Lung (tissue), 12 donors: Measurements from ENCODE around the gene KIAA1671. TPM values are rescaled to one million over a fixed set of nuclear protein-coding genes. Genes with fewer than 3 reads are reported as not detected.
"Not testable (repeated sequence)": the region's sequence is repeated elsewhere in the genome, so short reads cannot be mapped to it uniquely, and the experiment has no call there.

Experiments
- ATAC-seq: fragments of 200-7000 bp; cut with Tn5 transposase; one replicate; pipeline ENCODE4 v1.9.1; 2020; ENCODE audit warnings: moderate number of reproducible peaks; ENCODE audit not compliant: insufficient read depth, low FRiP score
- DNase-seq, 3 donors: peaks; one replicate each; pipeline ENCODE4 v3.0.0-alpha.2; 2013 to 2017
- H3K27ac ChIP-seq, 2 donors: one replicate each; pipeline ENCODE4 v1.5.1; 2013; ENCODE audit warnings: mild to moderate bottlenecking in 2 of 2, moderate library complexity in 2 of 2, control low read depth in 1 of 2, inconsistent platforms in 1 of 2, low read depth in 1 of 2, low read length in 1 of 2
- H3K27me3 ChIP-seq, 3 donors: one replicate each; pipeline ENCODE4 v1.5.1; 2013; ENCODE audit warnings: low read length in 2 of 3; ENCODE audit not compliant: control insufficient read depth in 3 of 3, insufficient read depth in 3 of 3
- H3K36me3 ChIP-seq, 4 donors: one replicate each; pipeline ENCODE4 v1.5.1; 2013; ENCODE audit warnings: low read length in 4 of 4, mild to moderate bottlenecking in 1 of 4, moderate library complexity in 1 of 4; ENCODE audit not compliant: control insufficient read depth in 4 of 4, insufficient read depth in 4 of 4
- H3K4me1 ChIP-seq, 5 donors: one replicate each; pipeline ENCODE4 v1.5.1; 2013; ENCODE audit warnings: low read length in 5 of 5, mild to moderate bottlenecking in 2 of 5, moderate library complexity in 1 of 5; ENCODE audit not compliant: control insufficient read depth in 5 of 5, insufficient read depth in 5 of 5
- H3K4me3 ChIP-seq: one replicate; pipeline ENCODE4 v1.5.1; 2013; ENCODE audit warnings: mild to moderate bottlenecking, control low read depth, moderate library complexity
- H3K9ac ChIP-seq, 2 donors: one replicate each; pipeline ENCODE4 v1.5.1; 2013; ENCODE audit warnings: low read length in 2 of 2, control low read depth in 1 of 2; ENCODE audit not compliant: insufficient read depth in 1 of 2
- H3K9me3 ChIP-seq, 4 donors: one replicate each; pipeline ENCODE4 v1.5.1; 2013; ENCODE audit warnings: low read length in 3 of 4, mild to moderate bottlenecking in 1 of 4, moderate library complexity in 1 of 4; ENCODE audit not compliant: control insufficient read depth in 4 of 4, insufficient read depth in 3 of 4
- WGBS, 2 donors: extraction: QIAGEN DNeasy Blood & Tissue Kit; methylation state at CpG; one replicate each; pipeline ENCODE4 v1.1.7; 2013; 5-methylcytosine and 5-hydroxymethylcytosine counted together
- polyA plus RNA-seq, 2 donors: library from polyadenylated mRNA; stranded (reverse); fragments of 200-250 nt; gene quantifications; one replicate each; pipeline ENCODE4 v1.2.1, GENCODE V29; 2013
- total RNA-seq, 2 donors: library from RNA; depleted of rRNA in 1 of 2; stranded (reverse); fragments of >200 nt in 1 of 2; gene quantifications; one replicate each; pipeline ENCODE4 v1.2.1, GENCODE V29; 2014 to 2021
- TF ChIP-seq, protein P1 (sequence below): IDR thresholded peaks from 2 replicates; pipeline ENCODE4 v1.5.1; 2012; ENCODE audit warnings: mild to moderate bottlenecking; ENCODE audit errors: control extremely low read depth, extremely low read depth
- donor health status: control.
- donor health status: control.
- donor health status: Bipolar disorder and iron deficiency.
- donor health status: healthy.
- donor health status: DM: yes; HTN: yes; CAD: no.

KIAA1671 gene
- total and polyA plus RNA-seq, 4 donors, result 7.6 to 44.6 (median 24.0) TPM

DNA sequence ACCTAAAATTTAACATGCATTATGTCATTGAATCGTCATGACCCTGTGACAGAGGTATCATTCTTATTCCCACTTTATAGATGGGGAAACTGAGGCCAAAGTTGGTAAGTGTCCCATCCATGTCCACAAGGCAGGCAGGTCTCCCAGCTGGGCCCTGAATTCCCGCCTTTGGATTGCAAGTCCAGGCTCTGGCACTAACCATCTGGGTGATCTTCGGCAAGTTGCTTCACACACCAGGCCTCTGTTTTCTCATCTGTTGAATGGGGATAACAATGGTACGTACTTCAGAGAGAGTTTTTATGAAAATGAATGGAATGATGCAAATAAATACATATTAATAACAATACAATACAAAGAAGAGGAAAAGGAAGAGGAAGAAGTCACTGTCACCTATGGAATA is 250.6 kb downstream of the KIAA1671 start:
- H3K27me3 ChIP-seq, result no peaks in the 10 kb centered on the region
- no peak for DNase-seq
- TF ChIP-seq, protein P1, sequence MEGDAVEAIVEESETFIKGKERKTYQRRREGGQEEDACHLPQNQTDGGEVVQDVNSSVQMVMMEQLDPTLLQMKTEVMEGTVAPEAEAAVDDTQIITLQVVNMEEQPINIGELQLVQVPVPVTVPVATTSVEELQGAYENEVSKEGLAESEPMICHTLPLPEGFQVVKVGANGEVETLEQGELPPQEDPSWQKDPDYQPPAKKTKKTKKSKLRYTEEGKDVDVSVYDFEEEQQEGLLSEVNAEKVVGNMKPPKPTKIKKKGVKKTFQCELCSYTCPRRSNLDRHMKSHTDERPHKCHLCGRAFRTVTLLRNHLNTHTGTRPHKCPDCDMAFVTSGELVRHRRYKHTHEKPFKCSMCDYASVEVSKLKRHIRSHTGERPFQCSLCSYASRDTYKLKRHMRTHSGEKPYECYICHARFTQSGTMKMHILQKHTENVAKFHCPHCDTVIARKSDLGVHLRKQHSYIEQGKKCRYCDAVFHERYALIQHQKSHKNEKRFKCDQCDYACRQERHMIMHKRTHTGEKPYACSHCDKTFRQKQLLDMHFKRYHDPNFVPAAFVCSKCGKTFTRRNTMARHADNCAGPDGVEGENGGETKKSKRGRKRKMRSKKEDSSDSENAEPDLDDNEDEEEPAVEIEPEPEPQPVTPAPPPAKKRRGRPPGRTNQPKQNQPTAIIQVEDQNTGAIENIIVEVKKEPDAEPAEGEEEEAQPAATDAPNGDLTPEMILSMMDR, result no peak
- no peaks in the 10 kb centered on the region for H3K4me1 ChIP-seq
- H3K4me3 ChIP-seq, result no peak overlapping the region
- H3K36me3 ChIP-seq, result peaks cover 0 to 10% (median 0%) of the 10 kb centered on the region in 4 donors
- 91 to 94% methylated on average over 4 of the region's 4 CpGs for WGBS, 2 donors
- no peaks in the 10 kb centered on the region for H3K9me3 ChIP-seq
- no peak for ATAC-seq
- no peak overlapping the region for H3K27ac ChIP-seq
- H3K9ac ChIP-seq, result no peak overlapping the region

DNA sequence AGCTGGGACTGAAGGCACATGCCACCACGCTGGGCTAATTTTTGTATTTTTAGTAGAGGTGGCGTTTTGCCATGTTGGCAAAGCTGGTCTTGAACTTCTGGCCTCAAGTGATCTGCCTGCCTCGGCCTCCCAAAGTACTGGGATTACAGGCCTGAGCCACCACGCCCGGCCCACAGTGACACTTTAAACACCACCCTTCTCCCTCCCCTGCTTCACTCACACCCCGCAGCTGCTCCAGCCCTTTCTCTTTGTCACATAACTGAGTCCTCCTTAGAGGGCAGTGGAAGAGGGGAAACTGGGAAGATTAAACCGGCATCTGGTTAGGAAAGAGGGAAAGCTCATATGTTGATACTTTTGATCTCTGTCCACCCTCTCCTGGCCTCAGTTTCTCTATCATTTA is 252.0 kb downstream of the KIAA1671 start:
- ATAC-seq, H3K36me3 ChIP-seq, H3K27me3 ChIP-seq, H3K9me3 ChIP-seq, H3K4me1 ChIP-seq, H3K4me3 ChIP-seq, H3K27ac ChIP-seq, DNase-seq, H3K9ac ChIP-seq: not testable (repeated sequence)
- 87 to 91% methylated on average over 7 of the region's 7 CpGs for WGBS, 2 donors

DNA sequence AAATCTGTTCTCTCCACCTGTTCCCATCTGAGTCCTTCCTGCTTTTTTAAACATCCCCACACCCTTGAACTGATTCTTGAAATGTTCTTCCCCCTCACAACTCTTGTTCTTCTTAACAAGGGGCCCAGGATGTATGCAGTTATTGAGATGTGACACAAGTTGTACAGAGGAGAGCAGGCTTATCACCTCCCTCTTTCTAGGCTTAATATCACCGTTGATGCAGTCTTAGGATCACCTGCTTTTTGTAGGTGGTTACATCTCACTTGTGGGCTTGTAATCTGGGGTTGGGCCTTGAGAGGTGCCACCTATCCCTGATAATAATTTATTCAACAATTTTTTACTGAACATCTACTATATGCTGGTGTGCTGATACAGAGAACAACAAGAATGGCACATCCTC is 253.3 kb downstream of the KIAA1671 start:
- Histone ChIP-seq H3K9ac (no peak overlapping the region), H3K27me3 (no peaks in the 10 kb centered on the region), H3K9me3 (no peaks in the 10 kb centered on the region), H3K4me1 (no peaks in the 10 kb centered on the region), H3K4me3 (no peak overlapping the region), H3K36me3 (peaks cover 0 to 8% (median 0%) of the 10 kb centered on the region in 4 donors), H3K27ac (no peak overlapping the region)
- DNase-seq, result no peak
- WGBS, 2 donors, result 94 to 97% methylated on average over 1 of the region's 1 CpG
- ATAC-seq, result no peak
- TF ChIP-seq, protein P1, result no peak

DNA sequence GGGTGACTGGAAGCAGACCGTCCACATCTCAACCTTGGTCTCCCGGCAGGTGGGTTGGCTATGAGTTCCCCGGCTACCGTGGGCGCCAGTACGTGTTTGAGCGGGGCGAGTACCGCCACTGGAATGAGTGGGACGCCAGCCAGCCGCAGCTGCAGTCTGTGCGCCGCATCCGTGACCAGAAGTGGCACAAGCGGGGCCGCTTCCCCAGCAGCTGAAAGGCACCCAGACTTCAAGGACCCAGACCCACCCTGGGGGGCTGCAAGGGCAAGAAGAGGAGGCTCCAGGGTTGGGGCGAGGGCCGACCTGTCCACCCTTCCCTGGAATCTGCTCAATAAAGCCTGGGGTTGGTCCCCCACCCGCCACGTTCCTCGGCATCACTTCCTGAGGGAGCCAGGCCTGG is 254.5 kb downstream of the KIAA1671 start:
- TF ChIP-seq, protein P1, result no peak
- WGBS, 2 donors, result 92 to 93% methylated on average over 21 of the region's 21 CpGs

More for the DNA sequence above, 254.5 kb downstream of the KIAA1671 start:
- Histone ChIP-seq H3K27ac (no peak overlapping the region), H3K9me3 (no peaks in the 10 kb centered on the region), H3K36me3 (peaks cover 0 to 8% (median 0%) of the 10 kb centered on the region in 4 donors), H3K9ac (no peak overlapping the region), H3K4me3 (no peak overlapping the region), H3K27me3 (no peaks in the 10 kb centered on the region), H3K4me1 (no peaks in the 10 kb centered on the region)
- ATAC-seq (no peak), DNase-seq (no peak)
